Stimulated activated CD8-positive, alpha-beta memory T cell treated with anti-CD3 and anti-CD28 coated beads, Interleukin-7, amount 100 ng/mL, for 48 hours (primary cell): ENCODE results near the gene ERO1B.
A peak's percentile ranks its signal among the peaks of the same experiment; 100 is the strongest.
"Not testable (repeated sequence)": the region's sequence is repeated elsewhere in the genome, so short reads cannot be mapped to it uniquely, and the experiment has no call there.

ENCODE experiments used
- DNase-seq, 2 donors: peaks; one replicate each; pipeline ENCODE4 v3.0.0-alpha.2; 2020; ENCODE audit warnings: low read depth in 1 of 2; ENCODE audit errors: extremely low read depth in 1 of 2

Gene ERO1B, protein sequence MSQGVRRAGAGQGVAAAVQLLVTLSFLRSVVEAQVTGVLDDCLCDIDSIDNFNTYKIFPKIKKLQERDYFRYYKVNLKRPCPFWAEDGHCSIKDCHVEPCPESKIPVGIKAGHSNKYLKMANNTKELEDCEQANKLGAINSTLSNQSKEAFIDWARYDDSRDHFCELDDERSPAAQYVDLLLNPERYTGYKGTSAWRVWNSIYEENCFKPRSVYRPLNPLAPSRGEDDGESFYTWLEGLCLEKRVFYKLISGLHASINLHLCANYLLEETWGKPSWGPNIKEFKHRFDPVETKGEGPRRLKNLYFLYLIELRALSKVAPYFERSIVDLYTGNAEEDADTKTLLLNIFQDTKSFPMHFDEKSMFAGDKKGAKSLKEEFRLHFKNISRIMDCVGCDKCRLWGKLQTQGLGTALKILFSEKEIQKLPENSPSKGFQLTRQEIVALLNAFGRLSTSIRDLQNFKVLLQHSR

DNA sequence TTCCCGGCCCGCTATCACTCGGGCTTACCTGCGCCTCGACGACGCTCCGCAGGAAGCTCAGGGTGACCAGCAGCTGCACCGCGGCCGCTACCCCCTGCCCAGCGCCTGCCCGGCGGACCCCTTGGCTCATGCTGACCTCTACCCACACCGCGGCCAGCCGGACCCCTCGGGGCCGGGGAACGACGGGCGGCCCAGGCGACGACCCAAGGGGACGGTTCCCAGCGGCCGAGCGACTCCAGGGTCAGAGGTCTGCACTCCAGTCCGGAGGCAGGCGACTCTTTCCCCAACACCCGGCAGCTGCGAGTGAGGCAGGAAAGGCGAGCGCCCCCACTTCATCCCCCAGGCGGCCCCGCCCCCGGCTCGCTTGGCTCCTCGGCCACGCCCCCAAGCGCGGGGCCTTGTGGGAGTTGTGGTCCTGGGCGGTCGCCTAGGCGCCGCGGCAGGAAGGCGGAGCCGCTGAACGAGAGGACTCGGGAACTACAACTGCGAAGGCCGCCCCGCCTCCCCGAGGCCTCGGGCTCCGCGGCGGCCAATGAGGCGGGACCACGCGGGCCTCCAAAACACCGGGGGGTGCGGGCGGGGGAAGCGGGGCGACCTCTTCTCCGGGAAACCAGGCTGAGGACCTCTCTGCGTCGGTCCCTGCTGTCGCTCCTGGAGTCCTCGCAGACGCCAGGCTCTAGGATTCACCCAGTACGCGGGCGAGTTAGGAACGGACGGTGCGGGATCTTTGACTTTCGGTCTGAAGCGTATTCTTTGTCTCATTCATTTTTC, at the start of gene ERO1B:
TSS of gene ERO1B (minus strand) at position 305 of the 771 bp plus-strand sequence. CDS start at position 130, 175 bp downstream.
- peak; percentile 88 to 91 for DNase-seq

- not testable (repeated sequence) for DNase-seq
Measured at GRCh38 chr1:236331412-236331811, 49.7 kb upstream of the ERO1B start.

DNA sequence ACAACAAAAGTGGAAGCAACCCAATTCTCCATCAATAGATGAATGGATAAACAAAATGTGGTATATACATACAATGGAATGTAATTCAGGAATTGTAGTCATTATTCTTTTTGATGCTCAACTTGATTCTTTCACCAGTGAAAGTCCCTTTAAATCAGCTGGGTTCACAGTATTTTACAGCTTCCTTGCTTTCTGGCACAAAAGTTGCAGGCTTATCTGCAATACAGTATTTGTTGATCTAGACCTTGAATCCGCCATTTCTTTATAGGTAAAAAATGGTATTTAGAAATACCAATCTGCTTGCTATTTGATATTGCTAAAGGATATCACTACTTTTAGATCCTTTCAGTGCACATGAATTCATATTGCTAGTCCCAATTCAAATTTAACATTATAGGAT, 44.7 kb upstream of the ERO1B start:
- no peak for DNase-seq

- DNase-seq: no peak
Measured at GRCh38 chr1:236325567-236325966, 43.8 kb upstream of the ERO1B start.

DNA sequence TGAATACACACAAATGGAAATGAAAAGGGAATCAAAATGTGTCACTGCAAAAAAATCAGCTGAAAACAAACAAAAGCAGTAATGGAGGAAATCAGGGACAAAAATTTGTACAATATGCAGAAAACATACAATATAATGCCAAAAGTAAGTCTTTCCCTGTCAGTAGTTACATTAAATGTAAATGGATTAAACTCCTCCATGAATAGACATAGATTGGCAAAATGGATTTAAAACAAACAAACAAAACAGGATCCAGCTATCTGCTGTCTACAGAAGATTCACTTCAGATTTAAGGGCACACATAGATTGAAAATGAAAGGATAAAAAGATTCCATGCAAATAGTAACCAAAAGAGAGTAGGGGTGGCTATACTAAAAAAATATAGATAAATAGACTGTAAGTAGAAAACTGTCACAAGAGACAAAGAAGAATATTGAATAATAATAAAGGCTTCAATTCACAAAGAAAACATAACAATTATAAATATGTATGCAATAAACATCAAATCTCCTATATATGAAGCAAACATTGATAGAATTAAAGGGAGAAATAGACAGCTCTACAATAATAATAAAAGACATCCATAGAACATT, 42.2 kb upstream of the ERO1B start:
- DNase-seq: no peak

DNA sequence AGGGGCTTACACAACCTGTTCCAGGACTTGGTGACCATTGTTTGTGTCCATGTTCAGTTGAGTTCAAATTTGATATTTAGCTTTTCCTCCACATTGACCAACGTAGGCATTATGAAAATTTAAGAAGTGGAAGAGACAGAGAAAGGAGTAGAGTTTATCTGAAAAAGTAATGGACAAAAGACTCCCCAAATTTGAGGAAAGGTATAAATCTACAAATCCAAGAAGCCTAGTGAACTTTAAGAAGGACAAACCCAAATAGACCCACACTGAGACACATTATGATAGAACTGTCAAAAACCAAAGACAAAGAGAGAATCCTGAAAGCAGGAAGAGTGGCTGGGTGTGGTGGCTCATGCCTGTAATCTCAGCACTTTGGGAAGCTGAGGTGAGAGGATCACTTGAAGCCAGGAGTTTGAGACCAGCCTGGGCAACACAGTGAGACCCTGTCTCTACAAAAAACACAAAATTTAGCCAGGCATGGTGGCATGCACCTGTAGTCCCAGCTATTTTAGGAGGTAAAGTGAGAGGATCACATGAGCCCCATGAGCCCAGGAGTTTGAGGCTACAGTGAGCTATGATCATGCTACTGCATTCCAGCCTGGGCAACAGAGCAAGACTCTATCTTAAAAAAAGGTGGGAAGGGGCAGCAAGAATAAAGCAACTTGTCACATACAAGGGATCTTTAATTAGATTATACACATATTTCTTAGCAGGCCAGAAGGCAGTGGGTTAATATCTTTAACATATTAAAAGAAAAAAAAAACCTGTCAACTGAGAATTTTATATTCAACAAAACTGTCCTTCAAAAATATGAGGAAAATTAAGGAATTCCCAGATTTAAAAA, 41.0 kb upstream of the ERO1B start:
- DNase-seq: no peak

DNA sequence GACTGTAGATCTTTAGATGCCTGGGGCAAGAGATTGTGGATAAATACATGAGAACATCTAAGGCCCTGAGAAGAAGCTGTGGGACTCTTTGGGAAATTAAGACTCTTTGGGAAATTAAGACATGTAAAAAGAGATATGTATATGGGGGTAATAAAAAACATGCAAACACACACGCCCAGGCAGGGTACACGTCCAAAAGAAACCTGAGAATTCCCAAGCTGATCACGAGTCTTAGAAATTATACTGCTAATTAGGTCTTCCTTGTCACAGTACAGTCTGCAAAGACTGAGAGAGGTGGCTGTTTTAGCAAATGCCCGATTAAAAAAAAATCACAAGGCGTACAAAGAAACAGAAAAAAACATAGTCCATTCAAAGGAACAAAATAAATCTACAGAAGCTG, 39.3 kb upstream of the ERO1B start:
- DNase-seq: no peak

- no peak for DNase-seq
Measured at GRCh38 chr1:236320671-236321070, 38.9 kb upstream of the ERO1B start.

DNA sequence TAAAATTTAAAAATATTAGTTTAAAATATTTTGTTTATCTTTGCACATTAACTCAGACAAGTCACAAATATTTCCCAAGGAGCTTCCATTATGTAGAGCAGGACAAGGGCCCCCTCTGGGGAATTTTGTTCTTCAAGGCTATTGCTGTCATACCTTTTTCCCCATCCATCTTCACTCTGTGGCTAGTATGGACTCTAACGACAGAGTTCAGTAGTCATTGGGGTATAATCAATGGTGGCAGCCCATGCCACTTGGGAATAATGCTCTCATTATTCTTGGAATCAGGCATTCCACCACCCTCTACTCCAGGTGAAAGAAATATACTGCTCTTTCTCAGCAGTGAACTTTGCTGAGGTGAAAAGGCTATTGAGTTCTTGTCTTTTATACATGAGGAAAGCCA, 38.5 kb upstream of the ERO1B start:
- DNase-seq: no peak

GRCh38 chr1:236316437-236316836, 34.7 kb upstream of the ERO1B start:
- no peak for DNase-seq

DNA sequence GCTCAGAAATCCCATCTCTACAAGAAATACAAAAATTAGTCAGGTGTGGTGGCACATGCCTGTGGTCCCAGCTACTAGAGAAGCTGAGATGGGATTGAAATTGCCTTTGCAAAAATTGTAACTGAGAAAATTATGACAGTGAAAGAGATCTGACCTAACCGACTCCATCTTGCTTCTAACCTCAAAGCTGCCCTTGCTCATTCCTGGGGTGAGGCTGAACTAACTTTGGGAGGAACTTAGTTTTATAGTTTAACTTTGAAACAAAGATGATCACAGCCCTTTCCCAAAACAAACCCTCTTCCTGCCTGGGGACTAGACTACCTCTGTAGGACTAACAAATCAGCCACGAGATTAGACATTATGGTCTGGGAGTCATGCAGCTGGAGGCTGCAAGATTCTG, 33.8 kb upstream of the ERO1B start:
- DNase-seq: no peak

DNA sequence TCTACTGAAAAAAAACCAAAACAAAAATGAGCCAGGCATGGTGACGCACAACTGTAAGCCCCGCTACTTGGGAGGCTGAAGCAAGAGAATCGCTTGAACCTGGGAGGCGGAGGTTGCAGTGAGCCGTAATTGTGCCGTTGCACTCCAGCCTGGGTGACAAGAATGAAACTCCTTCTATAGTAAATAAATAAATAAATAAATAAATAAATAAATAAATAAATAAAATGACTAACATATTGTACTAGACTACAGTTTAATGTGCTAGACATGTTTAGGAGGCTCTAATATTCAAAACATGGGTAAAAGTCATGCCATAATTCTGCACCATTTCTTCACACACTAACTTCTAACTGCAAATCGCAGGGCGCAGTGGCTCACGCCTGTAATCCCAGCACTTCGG, 33.3 kb upstream of the ERO1B start:
- no peak for DNase-seq

DNA sequence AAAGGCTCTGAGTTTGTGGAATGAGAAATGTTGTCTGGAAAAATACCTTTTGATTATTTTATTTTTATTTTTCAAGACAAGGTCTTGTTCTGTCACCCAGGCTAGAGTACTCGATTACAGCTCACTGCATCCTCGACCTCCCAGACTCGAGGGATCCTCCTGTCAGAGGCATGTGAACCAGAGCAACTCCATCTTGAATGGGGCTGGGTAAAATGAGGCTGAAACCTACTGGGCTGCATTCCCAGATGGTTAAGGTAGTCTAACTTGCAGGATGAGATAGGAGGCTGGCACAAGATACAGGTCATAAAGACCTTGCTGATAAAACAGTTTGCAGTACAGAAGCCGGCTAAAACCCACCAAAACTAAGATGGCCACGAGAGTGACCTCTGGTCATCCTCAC, 32.3 kb upstream of the ERO1B start:
- DNase-seq: not testable (repeated sequence)

- DNase-seq: no peak
Measured at GRCh38 chr1:236313427-236313826, 31.7 kb upstream of the ERO1B start.

DNA sequence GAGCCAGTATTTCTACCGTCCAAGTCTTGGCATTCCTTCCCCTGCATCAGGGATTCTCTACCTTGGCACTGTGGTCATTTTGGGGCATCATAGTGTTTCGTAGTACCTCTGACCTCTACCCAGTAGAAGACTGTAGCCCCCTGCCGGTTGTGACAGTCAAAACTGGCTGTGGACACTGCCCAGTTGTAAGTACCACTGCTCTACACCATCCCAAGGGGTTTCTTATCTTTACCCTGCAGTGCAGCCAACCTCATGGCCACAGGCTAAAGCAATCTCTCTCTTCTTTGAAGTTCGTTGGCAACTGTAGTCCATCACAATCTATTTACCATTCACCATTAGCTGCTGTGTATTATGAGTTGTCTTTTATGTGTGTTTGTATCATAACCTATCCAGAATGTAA, 29.3 kb upstream of the ERO1B start:
- DNase-seq: no peak

DNA sequence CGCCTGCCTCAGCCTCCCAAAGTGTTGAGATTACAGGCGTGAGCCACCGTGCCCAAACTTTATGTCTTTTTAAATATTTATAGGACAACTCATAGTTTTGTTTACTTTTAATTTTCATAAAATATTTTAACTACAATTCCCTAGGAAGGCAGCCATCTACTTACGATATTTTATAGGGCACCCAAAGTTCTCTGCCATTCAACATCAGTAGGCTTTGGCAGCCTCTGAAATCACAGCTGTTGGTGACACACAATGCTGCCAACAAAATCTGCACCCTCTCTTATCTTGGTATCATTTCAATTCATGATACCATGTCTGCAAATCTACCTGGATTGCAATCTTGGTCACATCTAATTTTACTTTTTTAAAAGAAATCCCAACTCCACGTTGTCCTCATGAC, 27.1 kb upstream of the ERO1B start:
- DNase-seq: no peak

DNA sequence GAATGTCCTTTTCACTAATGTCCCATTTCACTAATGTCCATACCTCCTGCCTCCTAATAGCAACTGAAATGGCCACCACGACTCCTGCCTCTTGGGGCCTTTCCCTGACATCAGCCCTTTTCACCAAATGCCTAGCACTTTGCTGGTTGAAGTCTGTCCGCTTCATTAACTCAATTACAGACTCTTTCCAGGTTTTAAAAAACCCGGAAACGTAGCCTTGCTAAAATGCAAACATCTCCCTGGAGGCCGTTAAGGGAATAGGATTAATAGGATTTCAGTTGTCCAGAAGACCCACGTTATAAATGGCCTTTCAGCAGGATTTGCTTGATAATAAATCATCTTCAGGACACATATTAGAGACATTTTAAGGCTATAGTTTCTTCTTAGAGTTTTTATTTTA, 25.7 kb upstream of the ERO1B start:
- DNase-seq: no peak

- no peak for DNase-seq
Measured at GRCh38 chr1:236304682-236305081, 22.9 kb upstream of the ERO1B start.

DNA sequence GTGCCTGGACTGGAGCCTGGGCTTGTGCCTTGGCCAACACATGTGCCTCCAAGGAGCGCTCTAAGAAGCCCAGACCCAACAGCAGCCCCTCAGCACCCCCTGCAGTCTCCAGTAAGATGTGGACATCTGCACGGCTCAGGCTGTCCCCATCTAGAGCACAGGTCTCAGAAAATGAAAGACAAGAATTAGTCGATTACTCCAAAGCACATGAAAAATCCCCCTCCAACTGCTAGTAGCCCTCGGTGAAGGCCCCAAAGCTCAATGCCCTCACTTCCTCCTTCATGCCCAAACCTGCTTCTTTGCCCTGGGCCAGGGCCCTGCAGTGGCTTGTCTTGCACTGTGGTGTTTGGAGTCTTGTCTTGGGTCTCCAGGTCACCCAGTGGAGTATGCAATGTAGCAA, 21.9 kb upstream of the ERO1B start:
- no peak for DNase-seq

GRCh38 chr1:236302941-236303340, 21.2 kb upstream of the ERO1B start:
- no peak for DNase-seq

DNA sequence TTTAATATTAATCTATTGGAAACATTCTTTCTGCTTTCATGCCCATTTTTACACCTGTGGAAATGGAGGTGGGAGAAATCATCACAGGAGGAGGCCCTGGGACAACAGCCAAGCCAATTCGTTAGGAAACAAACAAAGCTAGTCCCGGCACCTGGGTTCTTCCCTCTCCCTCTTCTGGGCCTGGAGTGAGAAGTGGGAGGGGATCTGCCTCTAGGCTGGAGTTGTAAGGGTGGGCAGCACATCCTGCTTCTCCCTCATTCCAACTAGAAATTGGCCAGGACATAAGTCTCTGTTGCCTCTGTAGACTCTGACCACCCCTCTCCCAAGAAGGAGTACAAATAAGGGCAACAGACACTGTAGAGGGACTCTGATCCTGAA, 20.2 kb upstream of the ERO1B start:
- DNase-seq: no peak
